NOMO-1 treated with dmso at 0.1 percent for 144 hours (cell line): ENCODE measurements around the gene RCSD1.
"Not testable (repeated sequence)": the region's sequence is repeated elsewhere in the genome, so short reads cannot be mapped to it uniquely, and the experiment has no call there.

Experiments
- DNase-seq: peaks from one replicate; lab custom pipeline; 2025; ENCODE audit not compliant: unreplicated experiment; lab: John Stamatoyannopoulos, UW

The RCSD1 gene

GRCh38 chr1:167710836-167711235, 80.8 kb downstream of the RCSD1 start:
- no peak for DNase-seq

- DNase-seq: no peak
These were observed 81.8 kb downstream of the RCSD1 start for GRCh38 chr1:167711797-167712196.

- no peak for DNase-seq
These were observed 83.5 kb downstream of the RCSD1 start for GRCh38 chr1:167713330-167714081.

GRCh38 chr1:167714098-167714438, 84.0 kb downstream of the RCSD1 start:
- no peak for DNase-seq

- peak; percentile 78 for DNase-seq
These were observed 84.6 kb downstream of the RCSD1 start for GRCh38 chr1:167714439-167715156.

- peak; percentile 82 for DNase-seq
These were observed 85.3 kb downstream of the RCSD1 start for GRCh38 chr1:167715157-167715999.

- no peak for DNase-seq
These were observed 85.9 kb downstream of the RCSD1 start for GRCh38 chr1:167716000-167716271.

GRCh38 chr1:167717351-167717750, 87.3 kb downstream of the RCSD1 start:
- DNase-seq: no peak

- DNase-seq: no peak
These were observed 89.1 kb downstream of the RCSD1 start for GRCh38 chr1:167718914-167719691.

GRCh38 chr1:167719715-167720421, 89.8 kb downstream of the RCSD1 start:
- not testable (repeated sequence) for DNase-seq

GRCh38 chr1:167720965-167721616, 91.1 kb downstream of the RCSD1 start:
- DNase-seq: peak; percentile 41

- peak; percentile 88 for DNase-seq
These were observed 91.7 kb downstream of the RCSD1 start, which contains the start of gene MPZL1 for GRCh38 chr1:167721617-167722151. Gene MPZL1 (plus strand): TSS chr1:167721982. CDS start chr1:167722152, 170 bp downstream.

GRCh38 chr1:167722152-167722869, 92.3 kb downstream of the RCSD1 start:
- no peak for DNase-seq

GRCh38 chr1:167722870-167723251, 92.8 kb downstream of the RCSD1 start:
- DNase-seq: no peak

- DNase-seq: no peak
These were observed 93.8 kb downstream of the RCSD1 start for GRCh38 chr1:167723707-167724323.

- DNase-seq: no peak
These were observed 96.0 kb downstream of the RCSD1 start for GRCh38 chr1:167726008-167726407.

GRCh38 chr1:167728818-167729410, 98.9 kb downstream of the RCSD1 start:
- DNase-seq: no peak

GRCh38 chr1:167734227-167734626, 104.2 kb downstream of the RCSD1 start:
- no peak for DNase-seq
